Measurements from ENCODE around the gene CRISPLD2.
A peak's percentile ranks its signal among the peaks of the same experiment; 100 is the strongest.
"Not testable (repeated sequence)": the region's sequence is repeated elsewhere in the genome, so short reads cannot be mapped to it uniquely, and the experiment has no call there.

The CRISPLD2 gene

DNA sequence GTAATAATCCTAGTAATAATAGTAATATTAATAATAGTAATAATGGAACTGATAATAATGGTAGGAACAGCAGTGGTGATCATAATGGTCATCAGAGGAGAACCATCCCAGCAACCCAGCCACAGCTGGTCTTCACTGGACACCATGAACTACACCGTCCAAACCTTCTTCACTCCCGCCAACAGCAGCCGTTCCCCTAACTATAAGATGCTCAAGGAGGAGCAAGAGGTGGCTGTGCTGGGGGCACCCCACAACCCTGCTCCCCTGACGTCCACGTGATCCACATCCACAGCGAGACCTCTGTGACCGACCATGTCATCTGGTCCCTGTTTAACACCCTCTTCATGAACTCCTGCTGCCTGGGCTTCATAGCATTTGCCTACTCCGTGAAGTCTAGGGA, 100.5 kb downstream of the CRISPLD2 start:
- no peak for DNase-seq

DNA sequence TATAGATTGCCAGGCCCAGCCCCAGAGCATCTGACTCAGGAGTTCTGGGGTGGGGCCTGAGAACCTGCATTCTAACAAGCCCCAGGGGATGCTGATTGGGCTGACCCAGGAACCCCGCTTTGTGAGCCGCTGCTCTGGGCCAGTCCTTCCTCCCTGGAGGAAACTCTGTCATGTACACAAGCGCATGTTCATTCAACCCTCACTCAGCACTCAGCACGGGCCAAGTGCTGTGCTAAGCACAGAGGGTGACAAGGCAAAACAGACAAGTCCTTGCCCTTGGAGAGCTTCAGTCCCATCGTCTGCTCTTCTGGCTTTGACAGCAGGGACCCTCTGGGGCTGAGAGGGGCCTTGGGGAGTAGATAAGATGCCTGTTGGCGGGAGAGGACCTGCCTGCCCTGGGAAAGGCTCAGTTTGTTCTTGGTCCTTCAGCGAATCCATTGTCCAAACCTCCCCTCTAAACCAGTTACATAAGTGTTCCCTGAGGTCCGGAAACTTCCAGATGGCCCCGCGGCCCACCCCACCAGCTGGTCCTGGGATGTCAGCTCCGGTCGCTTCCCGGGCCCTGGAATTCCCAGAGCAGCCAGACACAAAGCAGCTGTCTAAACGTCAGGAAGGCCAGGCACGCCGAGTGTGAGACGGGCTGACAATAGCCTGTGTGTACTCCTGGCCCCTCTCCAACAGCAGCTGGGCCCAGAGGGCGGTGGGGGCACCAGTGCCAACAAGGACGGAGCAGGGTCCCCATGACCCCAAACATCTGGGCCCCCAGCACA, 102.8 kb downstream of the CRISPLD2 start:
- peak; percentile 52 for DNase-seq

DNA sequence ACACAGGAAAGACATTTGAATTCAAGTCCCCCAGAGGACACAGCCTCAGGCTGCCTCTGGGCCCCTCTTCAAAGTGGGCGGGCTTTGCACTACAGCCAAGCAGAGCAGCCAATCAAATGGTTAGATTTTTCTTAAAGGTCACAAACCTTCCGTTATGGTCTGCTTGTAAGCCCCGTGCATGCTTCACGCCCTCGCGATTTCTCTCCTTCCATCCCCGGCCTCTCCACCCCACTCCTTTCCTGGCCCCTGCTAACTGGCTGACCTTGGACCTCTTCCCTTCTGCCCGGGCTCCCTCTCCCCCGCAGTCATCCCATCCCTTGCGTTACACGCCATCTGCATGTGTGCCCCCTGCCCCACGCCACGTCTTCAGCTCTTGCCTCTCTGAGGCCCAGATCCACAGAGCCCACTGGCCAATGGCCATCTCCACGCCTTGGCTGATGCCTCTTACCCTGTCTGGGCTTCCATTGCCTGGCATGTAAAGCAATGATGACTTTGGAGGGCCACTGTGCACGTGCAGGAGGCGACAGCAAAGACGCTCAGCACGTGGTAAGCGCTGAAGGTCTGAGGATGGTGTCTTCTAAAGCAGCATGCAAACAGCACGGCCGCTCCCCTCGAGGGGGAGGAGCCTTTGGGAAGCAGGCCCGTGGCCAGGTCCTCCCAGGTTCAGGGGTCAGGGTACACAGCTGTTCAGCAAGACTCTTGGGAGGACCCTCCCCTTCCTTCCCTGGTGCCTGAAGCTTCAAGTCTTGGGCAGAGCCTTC, 104.7 kb downstream of the CRISPLD2 start:
- DNase-seq = no peak

DNA sequence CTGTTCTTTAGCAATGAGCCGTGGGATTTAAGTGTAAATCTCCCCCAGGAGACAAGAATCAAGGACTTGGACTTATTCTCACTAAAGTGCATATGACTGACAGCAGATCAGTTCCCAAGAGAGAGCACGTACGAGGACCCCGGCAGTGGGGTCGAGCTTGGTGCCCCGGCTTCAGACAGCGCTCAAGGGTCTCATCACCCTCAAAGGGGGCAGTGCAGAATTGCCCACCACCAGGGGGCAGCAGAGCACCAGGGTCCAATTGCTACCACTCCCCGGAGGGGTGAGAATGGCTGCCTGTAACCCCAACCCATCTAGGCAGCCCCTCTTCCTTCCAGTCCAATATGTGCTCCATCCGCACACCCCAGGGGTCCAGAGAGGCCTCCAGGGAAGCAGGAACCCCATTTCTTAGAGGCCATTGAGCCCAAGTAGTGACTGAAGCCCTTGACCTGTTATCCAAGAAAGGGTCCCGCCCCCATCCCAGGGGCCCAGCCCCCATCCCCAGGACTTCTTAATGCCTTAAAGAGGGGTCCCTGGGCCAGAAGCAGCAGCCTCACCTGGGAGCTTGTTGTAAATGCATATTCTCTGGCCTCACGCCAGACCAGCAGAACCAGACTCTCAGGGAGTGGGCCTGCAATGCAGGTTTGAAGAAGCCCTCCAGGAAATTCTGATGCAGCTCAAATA, 105.4 kb downstream of the CRISPLD2 start:
- no peak for DNase-seq

DNA sequence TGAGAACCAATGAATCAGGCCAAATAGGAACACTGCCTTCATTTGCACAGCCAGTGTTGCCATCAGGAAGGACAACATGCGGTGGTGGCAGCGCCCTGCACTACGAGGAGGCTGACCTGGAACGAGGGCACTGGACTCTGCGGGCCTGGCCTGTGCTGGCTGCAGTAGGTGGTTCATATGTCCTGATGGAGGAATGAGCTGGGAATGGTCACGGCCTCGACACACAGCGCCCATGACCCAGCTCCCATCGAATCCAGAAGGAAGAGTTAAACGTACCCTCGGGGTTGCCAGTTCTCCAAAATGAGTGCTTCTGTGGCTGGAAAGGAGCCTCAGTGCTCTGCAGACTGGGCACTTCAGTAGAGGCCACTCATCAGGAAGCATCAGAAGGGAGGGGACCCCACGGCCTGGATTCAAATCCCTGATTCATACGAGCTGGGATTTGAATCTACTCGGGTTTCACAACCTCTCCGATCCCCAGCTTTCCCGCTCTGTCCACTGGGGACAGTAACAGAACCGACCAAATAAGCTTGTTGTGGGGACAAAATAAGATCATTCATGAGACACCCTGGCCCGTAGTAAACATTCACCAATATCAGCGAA, 106.1 kb downstream of the CRISPLD2 start:
- no peak for DNase-seq

DNA sequence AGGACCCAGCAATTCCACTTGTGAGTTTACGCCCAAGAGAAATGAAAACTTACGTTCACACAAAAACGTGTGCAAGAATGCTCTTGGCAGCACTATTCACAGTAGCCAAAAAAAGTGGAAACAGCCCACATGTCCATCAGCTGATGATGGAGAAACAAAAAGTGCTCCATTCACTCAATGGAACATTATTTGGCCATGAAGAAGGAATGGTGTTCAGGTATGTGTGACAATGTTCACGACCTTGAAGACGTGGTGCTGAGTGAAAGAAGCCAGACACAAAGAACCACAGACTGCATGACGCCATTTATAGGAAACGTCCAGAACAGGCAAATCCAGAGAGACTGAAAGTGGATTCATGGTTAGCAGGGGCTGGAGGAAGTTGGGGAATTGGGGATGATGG, 106.7 kb downstream of the CRISPLD2 start:
- DNase-seq = no peak

DNA sequence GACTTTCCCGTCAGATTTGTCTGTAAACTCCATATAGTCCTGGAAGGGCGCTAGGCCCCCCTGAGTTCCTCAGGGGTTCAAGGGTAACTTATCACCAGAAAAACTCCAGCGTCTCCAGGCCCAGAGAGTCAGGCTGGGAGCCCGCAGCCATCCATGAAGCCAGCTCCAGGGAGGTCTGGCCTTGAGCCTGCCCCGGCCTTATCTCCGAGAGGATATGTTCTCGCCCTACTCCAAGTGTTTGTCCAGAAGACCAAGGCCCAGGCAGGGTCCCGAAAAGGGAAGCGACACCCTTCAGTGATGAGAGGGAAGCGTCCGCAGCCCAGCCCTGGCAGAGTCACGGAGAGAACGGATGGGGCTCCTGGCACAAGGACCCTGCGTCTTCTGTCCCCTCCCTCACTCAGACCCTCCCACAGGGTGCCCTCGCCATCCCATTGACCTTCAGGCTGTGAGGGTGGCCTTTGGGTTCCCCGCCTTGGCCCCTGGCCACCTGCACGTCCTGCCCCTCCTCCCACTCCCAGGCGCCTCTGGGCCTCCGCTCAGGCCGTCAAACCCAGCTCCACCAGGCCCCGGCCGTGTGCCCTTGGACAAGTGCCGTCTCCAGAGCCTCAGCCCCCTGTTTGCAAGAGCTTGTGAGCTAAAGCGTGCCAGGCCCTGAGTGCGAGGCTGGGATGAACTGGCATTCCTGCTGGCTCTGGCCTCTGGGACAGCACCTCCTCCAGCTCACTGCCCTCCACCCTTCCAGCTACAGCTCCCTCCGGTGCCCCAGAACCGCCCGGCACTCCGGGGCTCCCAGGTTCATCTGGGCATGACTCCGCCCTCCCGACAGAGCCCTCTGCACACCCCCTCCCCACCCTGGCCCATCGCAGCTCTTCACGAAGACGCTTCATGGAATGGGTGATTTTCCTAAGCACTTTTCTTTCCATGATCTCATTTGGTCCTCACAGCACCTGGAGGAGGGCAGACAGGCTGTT, 108.1 kb downstream of the CRISPLD2 start:
- DNase-seq = no peak

DNA sequence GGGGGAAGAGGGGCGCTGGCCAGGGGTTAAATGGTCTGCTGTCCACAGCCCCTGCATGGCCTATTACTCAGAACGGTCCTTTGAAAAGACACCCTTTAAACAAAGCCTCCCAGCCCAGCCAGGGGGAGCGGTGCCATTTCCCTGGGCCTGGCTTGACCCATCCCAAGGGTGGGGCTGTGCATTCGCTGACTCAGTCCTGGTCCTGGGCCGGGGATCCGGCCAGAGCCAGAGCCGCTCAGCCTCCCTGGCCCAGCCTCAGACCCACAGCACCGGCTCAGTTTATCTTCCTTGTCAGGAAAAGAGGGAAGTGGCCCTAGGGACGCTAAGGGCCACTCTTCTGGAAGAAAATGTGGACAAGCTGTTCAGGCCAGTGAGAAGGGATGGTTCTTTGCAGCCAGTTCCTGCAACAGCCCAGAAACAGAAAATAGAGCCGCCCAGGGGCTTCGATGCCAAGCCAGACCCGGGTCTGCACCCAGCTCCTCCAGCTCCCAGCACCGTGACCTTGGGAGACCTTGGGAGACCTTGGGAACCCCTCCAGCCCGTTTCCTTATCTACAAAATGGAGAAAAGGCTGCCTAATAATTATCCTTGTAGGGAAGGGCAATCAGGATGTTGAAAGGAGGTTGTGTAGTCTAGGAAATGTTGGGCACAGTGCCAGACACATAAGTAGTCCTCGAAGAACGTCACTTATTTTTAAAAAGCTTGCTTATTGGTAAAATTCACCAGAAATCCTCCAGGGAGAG, 109.1 kb downstream of the CRISPLD2 start:
- DNase-seq = no peak

DNA sequence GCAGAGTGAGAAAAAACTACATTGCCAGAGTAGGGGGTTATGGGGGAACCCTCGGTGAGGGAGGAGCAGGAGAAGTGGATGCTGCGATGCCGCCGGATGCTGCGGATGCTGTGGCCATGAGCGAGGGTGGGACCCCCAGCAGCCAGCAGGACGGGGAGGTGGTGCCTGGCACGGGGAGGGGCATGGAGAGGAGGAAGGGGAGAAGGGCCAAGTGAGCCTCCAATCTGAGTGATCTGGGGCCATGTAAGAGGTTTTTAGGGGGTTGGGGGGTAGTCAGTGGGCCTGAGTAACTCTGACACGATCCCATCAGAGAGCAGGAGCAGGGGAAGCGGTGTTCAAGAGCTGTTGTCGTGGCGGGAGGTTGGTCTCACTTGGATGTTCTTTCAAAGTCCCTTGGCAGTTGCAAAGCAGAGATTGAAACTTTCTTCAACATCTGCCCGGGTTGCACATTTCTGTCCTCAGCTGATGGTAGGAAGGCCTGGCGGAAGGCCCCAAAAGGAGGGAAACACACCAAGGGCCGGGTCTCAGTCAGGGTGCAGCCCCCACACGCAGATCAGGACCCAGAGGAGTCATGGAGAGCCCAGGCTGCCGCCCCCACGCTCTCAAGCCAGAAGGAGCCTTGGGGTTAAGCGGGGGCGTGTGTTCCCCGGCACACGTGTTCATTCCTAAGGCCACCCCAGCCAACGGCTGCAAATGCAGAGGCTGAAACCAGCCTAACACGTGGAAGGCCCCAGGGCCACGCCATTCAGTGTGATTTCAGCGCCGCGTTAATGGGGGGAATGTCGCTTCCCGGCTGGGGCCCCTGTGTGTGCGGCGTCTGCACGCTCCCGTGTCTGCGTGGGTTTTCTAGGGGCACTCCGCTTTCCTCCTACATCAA, 109.9 kb downstream of the CRISPLD2 start:
- DNase-seq = no peak

DNA sequence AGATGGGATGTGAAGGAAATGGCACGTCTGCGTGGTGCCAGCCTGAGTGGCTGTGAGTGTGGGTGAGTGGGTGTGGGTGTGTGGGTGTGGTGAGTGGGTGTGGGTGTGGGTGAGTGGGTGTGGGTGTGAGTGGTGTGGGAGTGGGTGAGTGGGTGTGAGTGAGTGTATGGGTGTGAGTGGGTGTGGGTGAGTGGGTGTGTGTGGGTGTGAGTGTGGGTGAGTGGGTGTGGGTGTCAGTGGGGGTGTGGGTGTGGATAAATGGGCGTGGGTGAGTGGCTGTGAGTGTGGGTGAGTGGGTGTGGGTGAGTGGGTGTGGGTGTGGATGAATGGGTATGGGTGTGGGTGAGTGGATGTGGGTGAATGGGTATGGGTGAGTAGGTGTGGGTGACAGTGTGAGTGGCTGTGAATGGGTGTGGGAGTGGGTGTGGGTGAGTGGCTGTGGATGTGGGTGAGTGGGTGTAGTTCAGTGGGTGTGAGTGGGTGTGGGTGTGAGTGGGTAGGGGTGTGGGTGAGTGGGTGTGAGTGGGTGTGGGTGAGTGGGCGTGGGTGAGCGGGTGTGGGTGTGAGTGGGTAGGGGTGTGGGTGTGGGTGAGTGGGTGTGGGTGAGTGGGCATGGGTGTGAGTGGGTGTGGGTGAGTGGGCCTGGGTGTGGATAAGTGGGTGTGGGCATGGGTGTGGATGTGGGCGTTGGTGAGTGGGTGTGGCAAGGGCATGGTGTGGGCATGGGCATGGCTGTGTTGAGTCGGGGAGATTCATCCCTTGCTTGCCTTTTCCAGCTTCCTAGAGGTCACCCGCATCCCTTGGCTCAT, 110.7 kb downstream of the CRISPLD2 start:
- no peak for DNase-seq

DNA sequence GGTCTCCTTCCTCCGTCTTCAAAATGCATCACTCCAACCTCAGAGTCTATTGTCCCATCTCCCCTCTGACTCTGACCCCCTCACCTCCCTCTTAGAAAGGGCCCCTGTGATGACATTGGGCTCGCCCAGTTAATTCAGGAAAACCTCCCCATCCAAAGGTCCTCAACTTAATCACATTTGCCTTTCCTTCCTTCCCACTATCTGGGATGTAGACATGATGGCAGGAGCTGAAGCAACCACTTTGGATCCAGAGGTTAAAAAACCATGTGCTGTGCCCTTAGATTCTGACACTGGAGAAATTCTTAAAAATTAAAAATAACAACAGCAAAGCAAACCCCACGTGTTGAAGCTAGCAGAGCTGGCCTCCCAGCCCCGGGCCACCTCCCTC, 111.3 kb downstream of the CRISPLD2 start:
- no peak for DNase-seq

DNA sequence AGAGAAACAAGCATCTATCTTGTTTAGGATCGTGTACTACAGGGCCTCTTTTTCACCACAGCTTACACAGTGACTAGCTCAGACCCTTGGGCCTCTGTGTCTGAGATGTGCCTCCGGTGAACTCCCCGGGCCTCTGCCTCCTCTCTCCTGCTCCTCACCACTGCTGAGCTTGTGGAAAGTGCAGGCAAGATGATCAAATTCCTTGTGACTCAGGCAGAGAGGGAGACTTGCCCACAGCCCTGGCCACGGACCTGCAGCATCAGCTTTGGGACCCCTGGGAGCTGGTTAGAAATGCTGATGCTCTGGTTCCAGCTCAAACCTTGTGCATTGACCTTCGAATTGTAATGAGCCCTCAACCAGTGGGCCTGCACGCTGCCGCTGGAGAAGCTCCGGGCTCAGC, 111.7 kb downstream of the CRISPLD2 start:
- no peak for DNase-seq

DNA sequence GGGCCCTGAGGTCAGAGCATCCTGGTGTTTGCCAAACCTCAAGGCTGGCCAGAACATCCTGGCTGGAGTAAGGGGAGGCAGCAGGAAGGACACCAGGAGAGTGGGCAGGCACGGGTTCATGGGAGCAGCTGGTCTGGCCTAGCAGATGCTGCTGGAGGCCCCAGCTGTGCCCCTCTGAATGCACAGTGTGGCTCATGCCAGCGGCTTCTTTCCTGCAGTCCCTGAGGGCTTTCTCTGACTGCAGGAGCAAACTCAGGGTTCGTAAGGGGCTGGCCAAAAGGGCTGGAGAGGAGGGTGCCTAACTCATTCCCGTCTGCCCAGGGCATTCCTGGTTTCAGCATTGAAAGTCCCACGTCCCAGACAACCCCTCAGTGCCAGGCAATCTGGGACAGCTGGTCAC, 112.9 kb downstream of the CRISPLD2 start:
- DNase-seq = no peak

DNA sequence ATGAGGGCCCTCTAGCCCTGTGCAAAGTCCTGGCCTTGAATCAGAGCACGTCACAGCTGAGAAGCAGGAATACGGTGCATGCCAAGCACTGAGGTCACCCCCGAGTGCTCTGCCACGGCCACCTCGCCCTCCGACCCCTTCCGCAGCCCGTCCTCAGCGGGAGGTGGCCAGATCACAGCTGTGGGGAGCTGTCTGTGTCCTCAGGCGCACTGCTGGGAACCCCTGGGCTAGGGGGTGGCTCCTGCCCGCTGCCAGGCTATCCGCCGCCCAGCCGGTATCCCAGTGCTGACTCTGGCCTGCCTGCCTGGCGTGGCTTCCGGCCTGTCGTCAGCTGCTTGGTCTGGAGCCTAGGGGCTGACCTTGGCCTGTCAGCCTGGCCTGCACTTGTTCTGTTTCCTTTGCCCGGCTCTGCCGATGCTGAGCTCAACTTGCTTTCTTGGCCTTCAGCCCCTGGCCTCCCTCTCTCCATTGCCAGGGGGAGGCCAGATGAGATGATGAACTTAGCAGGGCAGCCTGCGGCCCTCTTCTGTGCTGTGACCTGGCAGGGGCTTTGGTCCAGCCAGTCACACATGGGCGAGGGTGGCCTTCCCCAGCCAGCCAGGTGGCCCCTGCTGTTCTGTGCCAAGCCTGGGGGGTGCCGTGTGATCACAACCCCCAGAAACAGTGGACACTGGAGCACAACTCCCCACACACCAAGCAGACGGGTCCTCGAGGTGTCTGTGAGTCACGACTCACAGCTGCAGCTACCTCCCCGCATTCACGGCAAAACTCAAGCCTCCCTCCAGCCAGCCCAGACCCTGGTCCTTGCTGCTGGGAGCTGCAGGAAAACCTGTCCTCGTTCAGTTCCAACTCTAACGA, 114.2 kb downstream of the CRISPLD2 start:
- no peak for DNase-seq

DNA sequence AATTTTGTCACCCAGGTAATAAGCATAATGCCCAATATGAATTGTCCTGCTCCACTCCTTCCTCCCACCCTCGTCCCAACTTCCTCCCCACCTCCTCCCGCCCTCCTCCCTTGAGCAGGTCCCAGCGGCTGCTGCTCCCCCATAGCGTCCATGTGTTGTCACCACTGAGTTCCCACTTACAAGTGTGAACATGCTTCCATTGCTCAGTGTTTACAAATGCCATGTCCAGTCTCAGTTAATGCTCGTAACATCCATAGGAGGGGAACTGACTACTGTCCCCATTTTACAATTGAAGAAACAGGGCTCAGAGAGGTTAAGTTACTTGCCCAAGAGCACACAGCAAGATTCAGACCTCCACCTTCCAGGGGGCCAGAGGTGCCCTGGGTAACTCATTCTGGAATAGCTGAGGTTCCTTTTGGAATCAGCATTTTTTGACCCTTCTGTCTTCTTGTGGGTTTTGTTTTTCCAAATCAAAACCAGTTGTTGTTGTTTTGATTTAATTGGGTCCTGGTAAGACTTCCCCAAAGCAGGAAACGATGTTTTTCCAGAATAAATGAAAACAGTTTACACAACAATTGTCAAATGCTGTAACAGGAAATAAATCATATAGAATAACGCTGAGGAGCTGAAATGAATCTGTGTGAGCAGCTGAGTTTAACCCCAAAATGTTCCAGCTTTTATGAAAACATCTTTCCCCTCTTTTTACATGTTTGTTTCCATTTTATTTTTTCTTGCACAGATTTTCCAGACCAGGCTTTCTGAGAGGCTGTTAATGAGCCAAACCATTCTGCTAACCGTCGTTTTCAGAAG, 117.6 kb downstream of the CRISPLD2 start:
- DNase-seq = no peak

DNA sequence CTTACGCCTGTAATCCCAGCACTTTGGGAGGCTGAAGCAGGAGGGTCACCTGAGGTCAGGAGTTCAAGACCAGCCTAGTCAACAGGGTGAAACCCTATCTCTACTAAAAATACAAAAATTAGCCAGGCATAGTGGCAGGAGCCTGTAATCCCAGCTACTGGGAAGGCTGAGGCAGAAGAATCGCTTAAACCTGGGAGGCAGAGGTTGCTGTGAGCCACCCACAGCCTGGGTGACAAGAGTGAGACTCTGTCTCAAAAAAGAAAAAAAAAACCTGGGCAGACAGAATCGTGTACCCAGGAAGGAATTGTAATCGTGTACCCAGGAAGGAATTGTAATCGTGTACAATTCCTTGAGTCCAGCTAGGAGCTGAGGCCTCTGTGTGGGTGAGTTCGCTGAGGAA, 118.8 kb downstream of the CRISPLD2 start:
- DNase-seq = not testable (repeated sequence)

DNA sequence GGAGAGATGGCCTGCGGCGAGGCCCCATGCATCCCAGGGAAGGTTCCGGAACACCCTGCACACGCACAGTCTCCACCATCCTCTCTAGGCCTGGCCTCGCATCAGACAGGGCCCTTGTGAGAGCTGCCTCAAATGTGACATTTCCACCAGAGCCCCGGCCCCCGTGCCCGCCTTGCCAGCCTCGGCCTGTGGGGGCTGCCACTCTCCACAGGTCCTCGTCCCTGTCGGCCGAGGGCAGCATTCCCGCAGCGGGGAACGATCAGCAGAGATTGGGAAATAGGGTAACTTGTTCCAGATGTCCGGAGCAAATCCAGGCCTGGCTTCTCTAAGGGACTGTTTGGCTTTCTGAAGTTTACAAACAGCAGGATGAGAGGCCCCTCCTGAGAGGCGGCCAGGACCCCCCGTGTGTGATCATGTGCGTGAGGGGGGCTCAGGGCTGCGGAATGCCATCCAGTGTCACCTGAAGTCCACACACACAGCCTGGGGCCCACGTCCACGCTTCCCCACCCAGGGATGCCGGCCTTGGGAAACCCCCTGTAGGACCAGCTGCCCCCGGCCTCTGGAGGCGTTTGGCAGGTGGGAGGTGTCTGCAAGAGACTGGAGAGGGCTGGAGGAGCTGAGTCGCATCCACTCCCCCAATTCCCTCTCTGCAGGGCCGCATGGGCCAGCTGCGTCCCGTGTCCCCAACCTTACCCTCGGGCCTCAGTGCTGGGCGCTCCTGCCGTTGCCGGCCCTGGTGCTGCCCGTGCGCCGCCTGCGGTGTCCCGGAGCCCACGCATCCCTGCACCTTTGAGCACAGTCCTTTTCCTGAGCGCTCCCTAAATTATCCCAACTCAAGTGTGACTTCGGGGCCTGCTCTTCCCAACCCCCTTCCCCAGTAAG, 121.1 kb downstream of the CRISPLD2 start:
- no peak for DNase-seq
